Panc1 (cell line): ENCODE measurements around the gene CABP2.

Experiments used
- TCF7L2 ChIP-seq: IDR thresholded peaks from 2 replicates; pipeline ENCODE4 v1.6.1; 2011; ENCODE audit warnings: mild to moderate bottlenecking, low read depth, low read length, inconsistent platforms
- TF ChIP-seq, protein P1 (sequence below), 2 experiments: IDR thresholded peaks; 2 replicates each; pipeline ENCODE4 v1.6.1; 2011 to 2012; ENCODE audit warnings: low read depth in 2 of 2, control low read depth in 1 of 2, low read length in 1 of 2, mild to moderate bottlenecking in 1 of 2, moderate library complexity in 1 of 2; ENCODE audit not compliant: insufficient read depth in 1 of 2
- TF ChIP-seq, protein P2 (sequence below): fragments of 450-650 bp; IDR thresholded peaks from 2 replicates; pipeline ENCODE4 v1.5.1; 2017; ENCODE audit warnings: mild to moderate bottlenecking

GRCh38 chr11:67524480-67524808 lies 1.2 kb upstream of the CABP2 start:
- TF ChIP-seq, protein P1, sequence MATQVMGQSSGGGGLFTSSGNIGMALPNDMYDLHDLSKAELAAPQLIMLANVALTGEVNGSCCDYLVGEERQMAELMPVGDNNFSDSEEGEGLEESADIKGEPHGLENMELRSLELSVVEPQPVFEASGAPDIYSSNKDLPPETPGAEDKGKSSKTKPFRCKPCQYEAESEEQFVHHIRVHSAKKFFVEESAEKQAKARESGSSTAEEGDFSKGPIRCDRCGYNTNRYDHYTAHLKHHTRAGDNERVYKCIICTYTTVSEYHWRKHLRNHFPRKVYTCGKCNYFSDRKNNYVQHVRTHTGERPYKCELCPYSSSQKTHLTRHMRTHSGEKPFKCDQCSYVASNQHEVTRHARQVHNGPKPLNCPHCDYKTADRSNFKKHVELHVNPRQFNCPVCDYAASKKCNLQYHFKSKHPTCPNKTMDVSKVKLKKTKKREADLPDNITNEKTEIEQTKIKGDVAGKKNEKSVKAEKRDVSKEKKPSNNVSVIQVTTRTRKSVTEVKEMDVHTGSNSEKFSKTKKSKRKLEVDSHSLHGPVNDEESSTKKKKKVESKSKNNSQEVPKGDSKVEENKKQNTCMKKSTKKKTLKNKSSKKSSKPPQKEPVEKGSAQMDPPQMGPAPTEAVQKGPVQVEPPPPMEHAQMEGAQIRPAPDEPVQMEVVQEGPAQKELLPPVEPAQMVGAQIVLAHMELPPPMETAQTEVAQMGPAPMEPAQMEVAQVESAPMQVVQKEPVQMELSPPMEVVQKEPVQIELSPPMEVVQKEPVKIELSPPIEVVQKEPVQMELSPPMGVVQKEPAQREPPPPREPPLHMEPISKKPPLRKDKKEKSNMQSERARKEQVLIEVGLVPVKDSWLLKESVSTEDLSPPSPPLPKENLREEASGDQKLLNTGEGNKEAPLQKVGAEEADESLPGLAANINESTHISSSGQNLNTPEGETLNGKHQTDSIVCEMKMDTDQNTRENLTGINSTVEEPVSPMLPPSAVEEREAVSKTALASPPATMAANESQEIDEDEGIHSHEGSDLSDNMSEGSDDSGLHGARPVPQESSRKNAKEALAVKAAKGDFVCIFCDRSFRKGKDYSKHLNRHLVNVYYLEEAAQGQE (IDR thresholded peaks at IDR 0.05; ENCODE audit: insufficient read depth in 1 of 2, low read depth in 2 of 2, low read length in 1 of 2), result no peak
- TF ChIP-seq, protein P2, sequence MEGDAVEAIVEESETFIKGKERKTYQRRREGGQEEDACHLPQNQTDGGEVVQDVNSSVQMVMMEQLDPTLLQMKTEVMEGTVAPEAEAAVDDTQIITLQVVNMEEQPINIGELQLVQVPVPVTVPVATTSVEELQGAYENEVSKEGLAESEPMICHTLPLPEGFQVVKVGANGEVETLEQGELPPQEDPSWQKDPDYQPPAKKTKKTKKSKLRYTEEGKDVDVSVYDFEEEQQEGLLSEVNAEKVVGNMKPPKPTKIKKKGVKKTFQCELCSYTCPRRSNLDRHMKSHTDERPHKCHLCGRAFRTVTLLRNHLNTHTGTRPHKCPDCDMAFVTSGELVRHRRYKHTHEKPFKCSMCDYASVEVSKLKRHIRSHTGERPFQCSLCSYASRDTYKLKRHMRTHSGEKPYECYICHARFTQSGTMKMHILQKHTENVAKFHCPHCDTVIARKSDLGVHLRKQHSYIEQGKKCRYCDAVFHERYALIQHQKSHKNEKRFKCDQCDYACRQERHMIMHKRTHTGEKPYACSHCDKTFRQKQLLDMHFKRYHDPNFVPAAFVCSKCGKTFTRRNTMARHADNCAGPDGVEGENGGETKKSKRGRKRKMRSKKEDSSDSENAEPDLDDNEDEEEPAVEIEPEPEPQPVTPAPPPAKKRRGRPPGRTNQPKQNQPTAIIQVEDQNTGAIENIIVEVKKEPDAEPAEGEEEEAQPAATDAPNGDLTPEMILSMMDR, result no peak
- no peak for TF ChIP-seq TCF7L2
